CD4-positive, alpha-beta memory T cell (primary cell): ENCODE data around the gene SHH. TPM values are rescaled to one million over a fixed set of nuclear protein-coding genes. Genes with fewer than 3 reads are reported as not detected.

Experiments used
- polyA plus RNA-seq, 2 donors: library from polyadenylated mRNA; unstranded; fragments of 300-500 nt; fragmentation: Illumina TruSeq; gene quantifications; one replicate each; pipeline ENCODE4 v1.2.3, GENCODE V29; 2021
- total RNA-seq, 2 experiments: library from RNA; stranded (reverse); gene quantifications; one replicate each; pipeline ENCODE4 v1.2.3, GENCODE V29; 2021

Gene SHH
- total and polyA plus RNA-seq, 4 experiments from 2014 or later: 0.03 TPM; not detected in 3

Other genes starting within 250 kb of the SHH start
- gene RBM33, start 167.8 kb downstream of the SHH start, total RNA-seq: 100 to 1,000 TPM; 161 to 167 TPM
- 10 to 100 TPM; 17.2 to 65.4 TPM for gene RBM33, start 167.8 kb downstream of the SHH start, polyA plus RNA-seq